Activated B cell treated with CpG ODN at 0.5 μM for 24 hours (primary cell): ENCODE data around the gene DNAAF3. TPM values are rescaled to one million over a fixed set of nuclear protein-coding genes. Genes with fewer than 3 reads are reported as not detected.

Experiments used
- ATAC-seq: fragments of 200-7000 bp; cut with Tn5 transposase; one replicate; pipeline ENCODE4 v1.10.0; 2021; ENCODE audit warnings: low read depth, mild to moderate bottlenecking, moderate library complexity
- CTCF ChIA-PET: fragments of 350-600 bp; sonication (Branson Sonifier 250); formaldehyde crosslinking; loops from one replicate; lab custom pipeline; 2021; ENCODE audit warnings: antibody characterized with exemption; lab: Charles Lee
- POLR2A ChIA-PET: fragments of 350-600 bp; sonication (Branson Sonifier 250); formaldehyde crosslinking; loops from one replicate; lab custom pipeline; 2021; ENCODE audit warnings: antibody characterized with exemption; lab: Charles Lee
- DNase-seq: peaks from one replicate; pipeline ENCODE4 v3.0.0; 2022
- H3K27ac Mint-ChIP-seq: one replicate; pipeline ENCODE4 v1.8.0; 2020; ENCODE audit warnings: mixed read lengths
- H3K27me3 Mint-ChIP-seq: one replicate; pipeline ENCODE4 v1.8.0; 2021; ENCODE audit warnings: mixed read lengths
- H3K36me3 Mint-ChIP-seq: one replicate; pipeline ENCODE4 v1.8.0; 2021; ENCODE audit warnings: low read depth, mixed read lengths
- H3K4me1 Mint-ChIP-seq: one replicate; pipeline ENCODE4 v1.8.0; 2021; ENCODE audit warnings: mixed read lengths
- H3K4me3 Mint-ChIP-seq: one replicate; pipeline ENCODE4 v1.8.0; 2020; ENCODE audit warnings: mild to moderate bottlenecking, mixed read lengths
- H3K9me3 Mint-ChIP-seq: one replicate; pipeline ENCODE4 v1.8.0; 2020; ENCODE audit warnings: mixed read lengths
- CTCF ChIP-seq: fragments of 200-600 bp; IDR thresholded peaks from one replicate; pipeline ENCODE4 v1.8.0; 2022; ENCODE audit warnings: antibody characterized with exemption, mild to moderate bottlenecking
- intact Hi-C: fragments of 100-400 bp; cut with micrococcal nuclease; formaldehyde crosslinking; loops from one replicate; pipeline ENCODE4 v1.15.1; 2024
- total RNA-seq: library from RNA; stranded (reverse); gene quantifications from 2 replicates; pipeline ENCODE4 v1.2.3, GENCODE V29; 2022

Gene DNAAF3
- not detected in 2 replicates for total RNA-seq

- intact Hi-C loops, result no loop called here
- Mint-ChIP-seq H3K27me3 (peaks cover 56% of the 10 kb centered on the region), H3K36me3 (no peaks in the 10 kb centered on the region), H3K4me3 (peak within 1 kb of the TSS; percentile 32), H3K4me1 (peaks cover 9% of the 10 kb centered on the region), H3K9me3 (peaks cover 3% of the 10 kb centered on the region), H3K27ac (no peak within 1 kb of the TSS)
- CTCF ChIA-PET, result interaction anchor here (1.0 kb wide), 1 partner anchor 24 kb away, joined by 3 read pairs; no protein-coding TSS in a partner anchor
- DNase-seq (no peak), ATAC-seq (peak; percentile 75)
- POLR2A ChIA-PET, result interaction anchor here (0.5 kb wide), 1 partner anchor 21 kb away, joined by 3 read pairs; no protein-coding TSS in a partner anchor
- no peak for TF ChIP-seq CTCF
Measured at GRCh38 chr19:55166530-55167268, at the start of gene DNAAF3. Gene DNAAF3 (minus strand): TSS chr19:55166613. CDS start chr19:55166413, 200 bp downstream.

- no peak overlapping the region for H3K27ac Mint-ChIP-seq
- H3K4me3 Mint-ChIP-seq, result no peak overlapping the region
- peaks cover 19% of the 10 kb centered on the region for H3K27me3 Mint-ChIP-seq
- H3K36me3 Mint-ChIP-seq, result peaks cover 3% of the 10 kb centered on the region
- ATAC-seq (no peak), DNase-seq (no peak)
- intact Hi-C loops, result no loop called here
- TF ChIP-seq CTCF, result no peak
- ChIA-PET POLR2A (interaction anchor here (0.6 kb wide), 1 partner anchor 71 kb away, joined by 3 read pairs; no protein-coding TSS in a partner anchor), CTCF (no interaction called here)
- peaks cover 11% of the 10 kb centered on the region for H3K4me1 Mint-ChIP-seq
- peaks cover 9% of the 10 kb centered on the region for H3K9me3 Mint-ChIP-seq
Measured at GRCh38 chr19:55213547-55213946, 47.1 kb upstream of the DNAAF3 start.

- POLR2A ChIA-PET, result no interaction called here
- Mint-ChIP-seq H3K9me3 (peaks cover 9% of the 10 kb centered on the region), H3K27me3 (peaks cover 19% of the 10 kb centered on the region), H3K4me1 (peaks cover 11% of the 10 kb centered on the region), H3K36me3 (peaks cover 3% of the 10 kb centered on the region), H3K4me3 (no peak overlapping the region), H3K27ac (no peak overlapping the region)
- intact Hi-C loops, result no loop called here
- no peak for TF ChIP-seq CTCF
- ATAC-seq (peak; percentile 37), DNase-seq (no peak)
- CTCF ChIA-PET, result interaction anchor here (0.8 kb wide), 1 partner anchor 291 kb away, joined by 3 read pairs; no protein-coding TSS in a partner anchor
Measured at GRCh38 chr19:55212447-55212846, 46.0 kb upstream of the DNAAF3 start.

GRCh38 chr19:55209693-55210472 is 43.5 kb upstream of the DNAAF3 start:
- Mint-ChIP-seq H3K27ac (no peak overlapping the region), H3K4me3 (no peak overlapping the region), H3K27me3 (peaks cover 27% of the 10 kb centered on the region), H3K36me3 (peaks cover 3% of the 10 kb centered on the region), H3K9me3 (peaks cover 6% of the 10 kb centered on the region), H3K4me1 (no peaks in the 10 kb centered on the region)
- TF ChIP-seq CTCF, result no peak
- DNase-seq (no peak), ATAC-seq (no peak)
- ChIA-PET CTCF (no interaction called here), POLR2A (interaction anchor here (1.0 kb wide), 1 partner anchor 50 kb away, joined by 3 read pairs; no protein-coding TSS in a partner anchor)
- intact Hi-C loops, result no loop called here
